ENCODE measurements around the gene DSCAM.
"Not testable (repeated sequence)": the region's sequence is repeated elsewhere in the genome, so short reads cannot be mapped to it uniquely, and the experiment has no call there.

Gene DSCAM

GRCh38 chr21:40200126-40200525 lies 646.8 kb downstream of the DSCAM start:
- Mint-ChIP-seq H3K27ac (no peak overlapping the region), H3K4me3 (no peak overlapping the region), H3K9me3 (peaks cover 7 to 8% of the 10 kb centered on the region in 2 donors), H3K4me1 (no peaks in the 10 kb centered on the region), H3K36me3 (no peaks in the 10 kb centered on the region), H3K27me3 (no peaks in the 10 kb centered on the region)
- DNase-seq = no peak
- ATAC-seq (replicated peaks) = no peak

- no peak for ATAC-seq (replicated peaks)
- DNase-seq = no peak
- Mint-ChIP-seq H3K27me3 (no peaks in the 10 kb centered on the region), H3K4me1 (no peaks in the 10 kb centered on the region), H3K36me3 (peaks cover 0 to 2% of the 10 kb centered on the region in 2 donors), H3K27ac (no peak overlapping the region), H3K4me3 (no peak overlapping the region), H3K9me3 (peaks cover 13 to 16% of the 10 kb centered on the region in 2 donors)
Observed at GRCh38 chr21:40194185-40194980, 652.6 kb downstream of the DSCAM start.

- no peak overlapping the region for H3K4me3 Mint-ChIP-seq
- H3K27me3 Mint-ChIP-seq = no peaks in the 10 kb centered on the region
- H3K9me3 Mint-ChIP-seq = peaks cover 8 to 9% of the 10 kb centered on the region in 2 donors
- ATAC-seq (replicated peaks) = no peak
- no peaks in the 10 kb centered on the region for H3K4me1 Mint-ChIP-seq
- H3K36me3 Mint-ChIP-seq = peaks cover 0 to 2% of the 10 kb centered on the region in 2 donors
- no peak for DNase-seq
- H3K27ac Mint-ChIP-seq = no peak overlapping the region
Observed at GRCh38 chr21:40191616-40192015, 655.3 kb downstream of the DSCAM start.

- H3K27me3 Mint-ChIP-seq = no peaks in the 10 kb centered on the region
- peaks cover 0 to 2% of the 10 kb centered on the region in 2 donors for H3K36me3 Mint-ChIP-seq
- H3K27ac Mint-ChIP-seq = no peak overlapping the region
- ATAC-seq (replicated peaks) (no peak), DNase-seq (no peak)
- peaks cover 7 to 9% of the 10 kb centered on the region in 2 donors for H3K9me3 Mint-ChIP-seq
- H3K4me1 Mint-ChIP-seq = no peaks in the 10 kb centered on the region
- H3K4me3 Mint-ChIP-seq = no peak overlapping the region
Observed at GRCh38 chr21:40191196-40191595, 655.8 kb downstream of the DSCAM start.

GRCh38 chr21:40187946-40188654 lies 658.9 kb downstream of the DSCAM start:
- DNase-seq (no peak), ATAC-seq (replicated peaks) (no peak)
- peaks cover 9% of the 10 kb centered on the region in 2 donors for H3K9me3 Mint-ChIP-seq
- no peak overlapping the region for H3K4me3 Mint-ChIP-seq
- H3K4me1 Mint-ChIP-seq = no peaks in the 10 kb centered on the region
- H3K27me3 Mint-ChIP-seq = no peaks in the 10 kb centered on the region
- H3K27ac Mint-ChIP-seq = no peak overlapping the region
- peaks cover 0 to 2% of the 10 kb centered on the region in 2 donors for H3K36me3 Mint-ChIP-seq

- ATAC-seq (replicated peaks) (no peak), DNase-seq (no peak)
- no peaks in the 10 kb centered on the region for H3K27me3 Mint-ChIP-seq
- H3K9me3 Mint-ChIP-seq = peaks cover 6 to 12% of the 10 kb centered on the region in 2 donors
- H3K4me1 Mint-ChIP-seq = peaks cover 0 to 1% of the 10 kb centered on the region in 2 donors
- peaks cover 2% of the 10 kb centered on the region in 2 donors for H3K36me3 Mint-ChIP-seq
- no peak overlapping the region for H3K27ac Mint-ChIP-seq
- H3K4me3 Mint-ChIP-seq = no peak overlapping the region
Observed at GRCh38 chr21:40187244-40187643, 659.7 kb downstream of the DSCAM start.

GRCh38 chr21:40186045-40186444 lies 660.9 kb downstream of the DSCAM start:
- no peak for DNase-seq
- Mint-ChIP-seq H3K4me1 (peaks cover 0 to 4% of the 10 kb centered on the region in 2 donors), H3K4me3 (no peak overlapping the region), H3K36me3 (peaks cover 2 to 7% of the 10 kb centered on the region in 2 donors), H3K9me3 (peaks cover 9 to 16% of the 10 kb centered on the region in 2 donors), H3K27ac (no peak overlapping the region), H3K27me3 (no peaks in the 10 kb centered on the region)
- no peak for ATAC-seq (replicated peaks)

- Mint-ChIP-seq H3K9me3 (peaks cover 9 to 19% of the 10 kb centered on the region in 2 donors), H3K4me1 (peaks cover 0 to 4% of the 10 kb centered on the region in 2 donors), H3K4me3 (no peak overlapping the region), H3K36me3 (peaks cover 2 to 7% of the 10 kb centered on the region in 2 donors), H3K27ac (no peak overlapping the region), H3K27me3 (no peaks in the 10 kb centered on the region)
- no peak for ATAC-seq (replicated peaks)
- DNase-seq = no peak
Observed at GRCh38 chr21:40185208-40185607, 661.8 kb downstream of the DSCAM start.

- H3K9me3 Mint-ChIP-seq = peaks cover 9 to 17% of the 10 kb centered on the region in 2 donors
- peak overlapping the region; percentile 89 for H3K27ac Mint-ChIP-seq
- ATAC-seq (replicated peaks); DNase-seq; H3K36me3 Mint-ChIP-seq; H3K4me1 Mint-ChIP-seq; H3K27me3 Mint-ChIP-seq: not testable (repeated sequence)
- peak overlapping the region in 1 of 2 donors; percentile 1 for H3K4me3 Mint-ChIP-seq
Observed at GRCh38 chr21:40182491-40182890, 664.5 kb downstream of the DSCAM start.

GRCh38 chr21:40179166-40179565 lies 667.8 kb downstream of the DSCAM start:
- Mint-ChIP-seq H3K9me3 (peaks cover 9 to 17% of the 10 kb centered on the region in 2 donors), H3K36me3 (peaks cover 0 to 7% of the 10 kb centered on the region in 2 donors), H3K27me3 (no peaks in the 10 kb centered on the region), H3K27ac (no peak overlapping the region), H3K4me3 (no peak overlapping the region), H3K4me1 (peaks cover 0 to 4% of the 10 kb centered on the region in 2 donors)
- ATAC-seq (replicated peaks) (no peak), DNase-seq (no peak)

- Mint-ChIP-seq H3K4me3 (no peak overlapping the region), H3K27me3 (no peaks in the 10 kb centered on the region), H3K36me3 (peaks cover 0 to 7% of the 10 kb centered on the region in 2 donors), H3K9me3 (peaks cover 9 to 17% of the 10 kb centered on the region in 2 donors), H3K4me1 (peaks cover 0 to 4% of the 10 kb centered on the region in 2 donors), H3K27ac (no peak overlapping the region)
- ATAC-seq (replicated peaks) (no peak), DNase-seq (no peak)
Observed at GRCh38 chr21:40178726-40179125, 668.2 kb downstream of the DSCAM start.

- H3K27ac Mint-ChIP-seq = no peak overlapping the region
- no peak for DNase-seq
- peaks cover 9 to 13% of the 10 kb centered on the region in 2 donors for H3K9me3 Mint-ChIP-seq
- no peaks in the 10 kb centered on the region for H3K27me3 Mint-ChIP-seq
- peaks cover 0 to 7% of the 10 kb centered on the region in 2 donors for H3K36me3 Mint-ChIP-seq
- peaks cover 0 to 4% of the 10 kb centered on the region in 2 donors for H3K4me1 Mint-ChIP-seq
- H3K4me3 Mint-ChIP-seq = no peak overlapping the region
- ATAC-seq (replicated peaks) = no peak
Observed at GRCh38 chr21:40177979-40178378, 669.0 kb downstream of the DSCAM start.

- Mint-ChIP-seq H3K27ac (no peak overlapping the region), H3K36me3 (no peaks in the 10 kb centered on the region), H3K27me3 (no peaks in the 10 kb centered on the region), H3K4me1 (no peaks in the 10 kb centered on the region), H3K9me3 (peaks cover 2 to 7% of the 10 kb centered on the region in 2 donors), H3K4me3 (no peak overlapping the region)
- no peak for DNase-seq
- ATAC-seq (replicated peaks) = no peak
Observed at GRCh38 chr21:40176724-40177123, 670.2 kb downstream of the DSCAM start.

GRCh38 chr21:40173816-40174215 lies 673.1 kb downstream of the DSCAM start:
- DNase-seq = no peak
- H3K27ac Mint-ChIP-seq = no peak overlapping the region
- H3K27me3 Mint-ChIP-seq = no peaks in the 10 kb centered on the region
- H3K4me3 Mint-ChIP-seq = no peak overlapping the region
- no peaks in the 10 kb centered on the region for H3K4me1 Mint-ChIP-seq
- no peaks in the 10 kb centered on the region for H3K36me3 Mint-ChIP-seq
- ATAC-seq (replicated peaks) = no peak
- peaks cover 0 to 2% of the 10 kb centered on the region in 2 donors for H3K9me3 Mint-ChIP-seq

- ATAC-seq (replicated peaks) = no peak
- H3K4me3 Mint-ChIP-seq = no peak overlapping the region
Observed at GRCh38 chr21:40169971-40170370, 677.0 kb downstream of the DSCAM start.

More at GRCh38 chr21:40169971-40170370, 677.0 kb downstream of the DSCAM start:
- DNase-seq = no peak
- Mint-ChIP-seq H3K4me1 (no peaks in the 10 kb centered on the region), H3K27me3 (no peaks in the 10 kb centered on the region), H3K9me3 (peaks cover 0 to 2% of the 10 kb centered on the region in 2 donors), H3K36me3 (no peaks in the 10 kb centered on the region), H3K27ac (no peak overlapping the region)

Measured in stimulated activated naive B cell treated with anti-CD40 and anti-IgM and Interleukin-4, amounts not matched to agents 10 μg/mL and 1 μg/mL and 100 μg/mL, for 72 hours (primary cell).